Measurements from ENCODE around the gene DLK2.

The DLK2 gene

DNA sequence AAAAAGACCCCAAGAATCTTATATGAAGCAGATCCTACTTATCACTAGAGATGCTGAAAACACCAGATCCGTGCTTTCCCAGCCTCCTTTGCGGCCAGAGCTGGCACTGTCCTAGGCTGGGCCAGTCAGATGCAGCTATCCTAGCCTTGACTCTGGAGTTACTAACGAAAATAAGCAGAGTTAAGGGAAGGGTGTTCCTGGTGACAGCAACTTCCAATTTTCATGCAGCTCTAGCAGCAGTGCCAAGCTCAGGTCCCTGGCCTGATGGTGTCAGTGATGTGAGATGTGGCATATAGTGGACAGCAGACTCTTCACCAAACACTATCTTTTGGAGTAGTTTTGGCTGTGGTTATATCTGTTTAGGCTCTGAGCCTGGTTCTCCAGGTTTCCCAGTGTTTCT lies 53.6 kb downstream of the DLK2 start:
- no peak for ATAC-seq
- no peak for DNase-seq
- Mint-ChIP-seq H3K4me3 (no peak overlapping the region), H3K27me3 (no peaks in the 10 kb centered on the region), H3K9me3 (no peaks in the 10 kb centered on the region), H3K27ac (no peak overlapping the region), H3K4me1 (no peaks in the 10 kb centered on the region)
